Loucy (cell line): ENCODE results near the gene APOA5.

Experiments used
- H2AFZ ChIP-seq: fragments of 200-600 bp; sonication (generic); 2 replicates; pipeline ENCODE4 v1.6.0; 2016; ENCODE audit warnings: antibody characterized with exemption, mild to moderate bottlenecking, low read length, moderate library complexity
- H3F3A ChIP-seq: fragments of 200-600 bp; 2 replicates; pipeline ENCODE4 v1.6.0; 2016; ENCODE audit warnings: antibody characterized with exemption, low read depth, mild to moderate bottlenecking
- H3K27me3 ChIP-seq: fragments of 200-600 bp; sonication (generic); 2 replicates; pipeline ENCODE4 v1.6.1; 2014; ENCODE audit warnings: low read length, mild to moderate bottlenecking; ENCODE audit not compliant: insufficient read depth, poor library complexity, severe bottlenecking
- H3K36me3 ChIP-seq: fragments of 200-600 bp; sonication (generic); 2 replicates; pipeline ENCODE4 v1.6.1; 2016; ENCODE audit warnings: low read length; ENCODE audit not compliant: insufficient read depth
- H3K4me1 ChIP-seq: fragments of 200-600 bp; sonication (generic); 2 replicates; pipeline ENCODE4 v1.5.1; 2014; ENCODE audit warnings: low read length, mild to moderate bottlenecking; ENCODE audit not compliant: insufficient read depth, poor library complexity, severe bottlenecking
- H3K4me2 ChIP-seq: fragments of 200-600 bp; sonication (generic); 2 replicates; pipeline ENCODE4 v1.6.0; 2014; ENCODE audit warnings: antibody characterized with exemption, low read length, low read depth, mild to moderate bottlenecking; ENCODE audit not compliant: poor library complexity, severe bottlenecking
- H3K4me3 ChIP-seq: fragments of 200-600 bp; sonication (generic); 2 replicates; pipeline ENCODE4 v1.5.1; 2014; ENCODE audit warnings: low read length, mild to moderate bottlenecking, mixed read lengths; ENCODE audit not compliant: poor library complexity, severe bottlenecking
- H3K79me2 ChIP-seq: fragments of 200-600 bp; sonication (generic); 2 replicates; pipeline ENCODE4 v1.6.1; 2014; ENCODE audit warnings: low read length; ENCODE audit not compliant: insufficient read depth
- H3K9ac ChIP-seq: fragments of 200-600 bp; sonication (generic); 2 replicates; pipeline ENCODE4 v1.6.0; 2014; ENCODE audit warnings: mild to moderate bottlenecking, low read depth, low read length, moderate library complexity; ENCODE audit not compliant: poor library complexity, severe bottlenecking
- H3K9me2 ChIP-seq: fragments of 200-600 bp; sonication (generic); replicated peaks from 2 replicates; pipeline ENCODE4 v1.6.1; 2016; ENCODE audit warnings: low read depth, low read length, mixed read lengths
- H3K9me3 ChIP-seq: fragments of 200-600 bp; sonication (generic); 2 replicates; pipeline ENCODE4 v1.6.1; 2014; ENCODE audit warnings: mild to moderate bottlenecking, antibody characterized with exemption, low read length, low read depth; ENCODE audit not compliant: insufficient read depth
- H4K20me1 ChIP-seq: fragments of 200-600 bp; sonication (generic); 2 replicates; pipeline ENCODE4 v1.6.0; 2014; ENCODE audit warnings: antibody characterized with exemption, low read length, mild to moderate bottlenecking; ENCODE audit not compliant: insufficient read depth, poor library complexity, severe bottlenecking
- EZH2phosphoT487 ChIP-seq: fragments of 200-600 bp; IDR thresholded peaks from 2 replicates; pipeline ENCODE4 v1.6.1; 2018; ENCODE audit warnings: antibody characterized with exemption, mild to moderate bottlenecking, moderate library complexity, borderline replicate concordance
- TF ChIP-seq, protein P1 (sequence below): fragments of 200-600 bp; sonication (generic); conservative IDR thresholded peaks from 2 replicates; pipeline ENCODE4 v1.5.1; 2014; ENCODE audit warnings: mild to moderate bottlenecking, antibody characterized with exemption, low read length

Gene APOA5

DNA sequence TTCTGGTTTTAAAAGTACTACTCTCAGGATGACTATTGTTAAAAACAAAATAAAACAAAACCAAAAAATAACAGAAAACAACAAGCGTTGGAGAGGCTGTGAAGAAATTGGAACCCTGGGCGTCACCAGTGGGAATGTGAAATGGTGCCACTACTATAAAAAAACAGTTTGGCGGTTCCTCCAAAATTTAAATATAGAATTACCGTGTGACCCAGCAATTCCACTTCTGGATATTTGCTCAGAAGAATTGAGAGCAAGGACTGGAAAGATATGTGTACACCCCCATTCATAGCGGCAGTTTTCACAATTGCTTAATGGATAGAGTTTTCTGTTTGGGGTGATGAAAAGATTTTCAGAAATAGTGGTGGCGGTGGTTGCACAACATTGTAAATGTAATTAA is 22.8 kb upstream of the APOA5 start:
- Histone ChIP-seq H3K79me2 (no peaks in the 10 kb centered on the region), H4K20me1 (no peaks in the 10 kb centered on the region), H3K27me3 (no peaks in the 10 kb centered on the region), H3K4me2 (no peak overlapping the region), H2AFZ (no peak overlapping the region), H3K9me2 (no peaks in the 10 kb centered on the region), H3K9me3 (no peaks in the 10 kb centered on the region), H3K9ac (no peak overlapping the region), H3F3A (no peaks in the 10 kb centered on the region; the same call in 1 of the 2 replicates), H3K4me3 (no peak overlapping the region), H3K36me3 (no peaks in the 10 kb centered on the region), H3K4me1 (no peaks in the 10 kb centered on the region)
- TF ChIP-seq EZH2phosphoT487 = no peak
- TF ChIP-seq, protein P1, sequence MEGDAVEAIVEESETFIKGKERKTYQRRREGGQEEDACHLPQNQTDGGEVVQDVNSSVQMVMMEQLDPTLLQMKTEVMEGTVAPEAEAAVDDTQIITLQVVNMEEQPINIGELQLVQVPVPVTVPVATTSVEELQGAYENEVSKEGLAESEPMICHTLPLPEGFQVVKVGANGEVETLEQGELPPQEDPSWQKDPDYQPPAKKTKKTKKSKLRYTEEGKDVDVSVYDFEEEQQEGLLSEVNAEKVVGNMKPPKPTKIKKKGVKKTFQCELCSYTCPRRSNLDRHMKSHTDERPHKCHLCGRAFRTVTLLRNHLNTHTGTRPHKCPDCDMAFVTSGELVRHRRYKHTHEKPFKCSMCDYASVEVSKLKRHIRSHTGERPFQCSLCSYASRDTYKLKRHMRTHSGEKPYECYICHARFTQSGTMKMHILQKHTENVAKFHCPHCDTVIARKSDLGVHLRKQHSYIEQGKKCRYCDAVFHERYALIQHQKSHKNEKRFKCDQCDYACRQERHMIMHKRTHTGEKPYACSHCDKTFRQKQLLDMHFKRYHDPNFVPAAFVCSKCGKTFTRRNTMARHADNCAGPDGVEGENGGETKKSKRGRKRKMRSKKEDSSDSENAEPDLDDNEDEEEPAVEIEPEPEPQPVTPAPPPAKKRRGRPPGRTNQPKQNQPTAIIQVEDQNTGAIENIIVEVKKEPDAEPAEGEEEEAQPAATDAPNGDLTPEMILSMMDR = no peak

- H3K27me3 ChIP-seq = no peaks in the 10 kb centered on the region
- no peaks in the 10 kb centered on the region for H3K79me2 ChIP-seq
- H3K9ac ChIP-seq = no peak overlapping the region
- no peaks in the 10 kb centered on the region for H3K9me3 ChIP-seq
- H3F3A ChIP-seq = no peaks in the 10 kb centered on the region; the same call in 1 of the 2 replicates
- H3K4me3 ChIP-seq = no peak overlapping the region
- no peak for TF ChIP-seq EZH2phosphoT487
- TF ChIP-seq, protein P1 = no peak
- H2AFZ ChIP-seq = no peak overlapping the region
- H3K4me2 ChIP-seq = no peak overlapping the region
- no peaks in the 10 kb centered on the region for H3K9me2 ChIP-seq
- no peaks in the 10 kb centered on the region for H3K36me3 ChIP-seq
- H4K20me1 ChIP-seq = no peaks in the 10 kb centered on the region
- no peaks in the 10 kb centered on the region for H3K4me1 ChIP-seq
These were observed 22.2 kb upstream of the APOA5 start for GRCh38 chr11:116813781-116814471.

GRCh38 chr11:116813170-116813569 is 21.5 kb upstream of the APOA5 start:
- H3K4me2 ChIP-seq = no peak overlapping the region

More at GRCh38 chr11:116813170-116813569, 21.5 kb upstream of the APOA5 start:
- no peaks in the 10 kb centered on the region for H3K4me1 ChIP-seq
- H3K9me3 ChIP-seq = no peaks in the 10 kb centered on the region
- H3K36me3 ChIP-seq = no peaks in the 10 kb centered on the region
- H3K27me3 ChIP-seq = no peaks in the 10 kb centered on the region
- H3K9ac ChIP-seq = no peak overlapping the region
- no peak overlapping the region for H2AFZ ChIP-seq
- H3K9me2 ChIP-seq = no peaks in the 10 kb centered on the region
- no peak overlapping the region for H3K4me3 ChIP-seq
- TF ChIP-seq, protein P1 = no peak
- TF ChIP-seq EZH2phosphoT487 = no peak
- no peaks in the 10 kb centered on the region for H4K20me1 ChIP-seq
- H3K79me2 ChIP-seq = no peaks in the 10 kb centered on the region
- no peaks in the 10 kb centered on the region; the same call in 1 of the 2 replicates for H3F3A ChIP-seq
